Measurements from ENCODE around the gene IMPDH2. TPM values are rescaled to one million over a fixed set of nuclear protein-coding genes. Genes with fewer than 3 reads are reported as not detected.
A peak's percentile ranks its signal among the peaks of the same experiment; 100 is the strongest.

The IMPDH2 gene
- total RNA-seq, 4 donors from 2014 or later, result 178 to 229 (median 205) TPM

- Histone ChIP-seq H3K9me3 (no peaks in the 10 kb centered on the region), H3K4me1 (peaks cover 14 to 17% of the 10 kb centered on the region in 2 donors), H3K27ac (no peak overlapping the region), H3K4me3 (no peak overlapping the region), H3K36me3 (no peaks in the 10 kb centered on the region), H3K27me3 (no peaks in the 10 kb centered on the region)
- intact Hi-C loops (cut with DNase I; ENCODE audit: low total_unique reads) (no loop called here), in situ Hi-C loops (cut with MboI; ENCODE audit: low sequenced_read_pairs in 4 of 4) (no loop called here)
- no peak for TF ChIP-seq POLR2A (IDR thresholded peaks at IDR 0.05)
- TF ChIP-seq, protein P1, sequence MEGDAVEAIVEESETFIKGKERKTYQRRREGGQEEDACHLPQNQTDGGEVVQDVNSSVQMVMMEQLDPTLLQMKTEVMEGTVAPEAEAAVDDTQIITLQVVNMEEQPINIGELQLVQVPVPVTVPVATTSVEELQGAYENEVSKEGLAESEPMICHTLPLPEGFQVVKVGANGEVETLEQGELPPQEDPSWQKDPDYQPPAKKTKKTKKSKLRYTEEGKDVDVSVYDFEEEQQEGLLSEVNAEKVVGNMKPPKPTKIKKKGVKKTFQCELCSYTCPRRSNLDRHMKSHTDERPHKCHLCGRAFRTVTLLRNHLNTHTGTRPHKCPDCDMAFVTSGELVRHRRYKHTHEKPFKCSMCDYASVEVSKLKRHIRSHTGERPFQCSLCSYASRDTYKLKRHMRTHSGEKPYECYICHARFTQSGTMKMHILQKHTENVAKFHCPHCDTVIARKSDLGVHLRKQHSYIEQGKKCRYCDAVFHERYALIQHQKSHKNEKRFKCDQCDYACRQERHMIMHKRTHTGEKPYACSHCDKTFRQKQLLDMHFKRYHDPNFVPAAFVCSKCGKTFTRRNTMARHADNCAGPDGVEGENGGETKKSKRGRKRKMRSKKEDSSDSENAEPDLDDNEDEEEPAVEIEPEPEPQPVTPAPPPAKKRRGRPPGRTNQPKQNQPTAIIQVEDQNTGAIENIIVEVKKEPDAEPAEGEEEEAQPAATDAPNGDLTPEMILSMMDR (IDR thresholded peaks at IDR 0.05 in 4 of 5, conservative IDR thresholded peaks at IDR 0.05 in 1 of 5), result no peak
- no peak for ATAC-seq
- DNase-seq, result no peak
Measured at GRCh38 chr3:48996640-48997039, 32.6 kb downstream of the IMPDH2 start.

DNA sequence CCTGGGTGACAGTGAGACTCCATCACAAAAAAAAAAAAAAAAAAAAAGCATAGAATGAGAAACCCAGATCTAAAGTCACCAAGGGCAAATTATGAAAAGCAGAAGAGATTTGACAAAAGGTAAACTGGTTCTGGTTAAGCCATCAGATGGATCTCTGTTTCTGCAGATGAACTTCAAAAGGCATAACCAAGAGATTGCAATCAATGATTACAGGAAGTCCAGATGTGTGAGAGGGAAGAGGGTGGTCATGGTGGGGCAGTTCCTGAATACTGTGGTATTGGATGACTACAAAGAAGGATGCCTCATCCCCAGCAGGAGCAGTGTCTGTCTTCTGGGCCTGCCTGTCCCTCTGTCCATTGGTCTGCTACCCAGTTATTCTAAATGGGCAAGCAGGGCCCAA is 35.4 kb downstream of the IMPDH2 start:
- no peak overlapping the region for H3K27ac ChIP-seq
- H3K4me3 ChIP-seq, result no peak overlapping the region
- no peaks in the 10 kb centered on the region for H3K9me3 ChIP-seq
- DNase-seq (no peak), ATAC-seq (no peak)
- H3K4me1 ChIP-seq, result peaks cover 27 to 34% of the 10 kb centered on the region in 2 donors
- no peaks in the 10 kb centered on the region for H3K36me3 ChIP-seq
- in situ Hi-C loops (cut with MboI; ENCODE audit: low sequenced_read_pairs in 4 of 4), result no loop called here
- no peaks in the 10 kb centered on the region for H3K27me3 ChIP-seq
- TF ChIP-seq, protein P1 (IDR thresholded peaks at IDR 0.05 in 4 of 5, conservative IDR thresholded peaks at IDR 0.05 in 1 of 5), result no peak
- TF ChIP-seq POLR2A (IDR thresholded peaks at IDR 0.05), result no peak
- intact Hi-C loops (cut with DNase I; ENCODE audit: low total_unique reads), result no loop called here

DNA sequence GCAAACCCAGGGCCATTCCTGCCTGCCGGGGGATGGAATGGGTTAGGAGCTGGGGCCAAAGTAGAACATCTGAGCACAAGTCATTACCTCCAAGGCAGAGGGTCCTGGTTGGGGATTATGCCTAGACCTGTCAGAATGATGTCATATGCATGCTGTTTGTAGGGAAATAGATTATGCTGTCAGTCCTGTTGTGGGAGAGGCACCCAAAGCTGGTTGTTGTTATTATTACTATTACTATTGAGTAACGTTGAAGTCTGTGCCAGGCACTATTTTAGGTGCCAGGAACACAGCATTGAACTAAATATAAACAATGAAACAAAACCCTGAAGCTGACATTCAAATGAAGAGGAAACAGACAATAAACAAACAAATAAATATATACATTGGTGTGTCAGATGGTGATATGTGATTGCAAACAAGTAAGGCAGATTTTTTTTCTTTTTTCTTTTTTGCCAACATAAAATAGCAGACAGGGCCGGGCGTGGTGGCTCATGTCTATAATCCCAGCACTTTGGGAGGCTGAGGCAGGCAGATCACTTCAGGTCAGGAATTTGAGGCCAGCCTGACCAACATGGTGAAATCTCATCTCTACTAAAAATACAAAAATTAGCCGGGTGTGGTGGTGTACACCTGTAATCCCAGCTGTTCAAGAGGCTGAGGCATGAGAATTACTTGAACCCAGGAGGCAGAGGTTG is 37.2 kb downstream of the IMPDH2 start:
- H3K4me1 ChIP-seq, result peaks cover 27 to 36% of the 10 kb centered on the region in 2 donors
- ATAC-seq (no peak), DNase-seq (no peak)
- in situ Hi-C loops (cut with MboI; ENCODE audit: low sequenced_read_pairs in 4 of 4), result no loop called here
- H3K9me3 ChIP-seq, result no peaks in the 10 kb centered on the region
- H3K4me3 ChIP-seq, result peak overlapping the region in 2 of 4 donors; percentile 79 to 85
- no peaks in the 10 kb centered on the region for H3K36me3 ChIP-seq
- H3K27me3 ChIP-seq, result no peaks in the 10 kb centered on the region
- TF ChIP-seq POLR2A (IDR thresholded peaks at IDR 0.05), result no peak
- TF ChIP-seq, protein P1 (IDR thresholded peaks at IDR 0.05 in 4 of 5, conservative IDR thresholded peaks at IDR 0.05 in 1 of 5), result no peak
- peak overlapping the region; percentile 79 to 89 (median 86) for H3K27ac ChIP-seq
- intact Hi-C loops (cut with DNase I; ENCODE audit: low total_unique reads), result loop anchor here (2.0 kb wide), 1 partner anchor 37 kb away; the partner anchor contains the start of gene IMPDH2

GRCh38 chr3:48990636-48991469 is 38.3 kb downstream of the IMPDH2 start:
- DNase-seq (no peak), ATAC-seq (peak; percentile 44 to 46)
- H3K27me3 ChIP-seq, result no peaks in the 10 kb centered on the region
- peak overlapping the region; percentile 79 to 89 (median 86) for H3K27ac ChIP-seq
- H3K4me3 ChIP-seq, result peak overlapping the region; percentile 79 to 86 (median 84)
- TF ChIP-seq, protein P1 (IDR thresholded peaks at IDR 0.05 in 4 of 5, conservative IDR thresholded peaks at IDR 0.05 in 1 of 5), result no peak
- TF ChIP-seq POLR2A (IDR thresholded peaks at IDR 0.05), result no peak
- peaks cover 27 to 36% of the 10 kb centered on the region in 2 donors for H3K4me1 ChIP-seq
- in situ Hi-C loops (cut with MboI; ENCODE audit: low sequenced_read_pairs in 4 of 4), result no loop called here
- intact Hi-C loops (cut with DNase I; ENCODE audit: low total_unique reads), result loop anchor here (1.0 to 2.0 kb wide), 3 partner anchors 16 to 102 kb away; partner anchors contain the start of genes IMPDH2 and WDR6
- H3K9me3 ChIP-seq, result no peaks in the 10 kb centered on the region
- H3K36me3 ChIP-seq, result no peaks in the 10 kb centered on the region

Data from gastrocnemius medialis (tissue), 4 donors.